T follicular helper cell (primary cell): ENCODE results near the gene TSPAN4.

Experiments
- DNase-seq: peaks from one replicate; pipeline ENCODE4 v3.0.0-alpha.2; 2020; ENCODE audit warnings: low read depth

Gene TSPAN4

DNA sequence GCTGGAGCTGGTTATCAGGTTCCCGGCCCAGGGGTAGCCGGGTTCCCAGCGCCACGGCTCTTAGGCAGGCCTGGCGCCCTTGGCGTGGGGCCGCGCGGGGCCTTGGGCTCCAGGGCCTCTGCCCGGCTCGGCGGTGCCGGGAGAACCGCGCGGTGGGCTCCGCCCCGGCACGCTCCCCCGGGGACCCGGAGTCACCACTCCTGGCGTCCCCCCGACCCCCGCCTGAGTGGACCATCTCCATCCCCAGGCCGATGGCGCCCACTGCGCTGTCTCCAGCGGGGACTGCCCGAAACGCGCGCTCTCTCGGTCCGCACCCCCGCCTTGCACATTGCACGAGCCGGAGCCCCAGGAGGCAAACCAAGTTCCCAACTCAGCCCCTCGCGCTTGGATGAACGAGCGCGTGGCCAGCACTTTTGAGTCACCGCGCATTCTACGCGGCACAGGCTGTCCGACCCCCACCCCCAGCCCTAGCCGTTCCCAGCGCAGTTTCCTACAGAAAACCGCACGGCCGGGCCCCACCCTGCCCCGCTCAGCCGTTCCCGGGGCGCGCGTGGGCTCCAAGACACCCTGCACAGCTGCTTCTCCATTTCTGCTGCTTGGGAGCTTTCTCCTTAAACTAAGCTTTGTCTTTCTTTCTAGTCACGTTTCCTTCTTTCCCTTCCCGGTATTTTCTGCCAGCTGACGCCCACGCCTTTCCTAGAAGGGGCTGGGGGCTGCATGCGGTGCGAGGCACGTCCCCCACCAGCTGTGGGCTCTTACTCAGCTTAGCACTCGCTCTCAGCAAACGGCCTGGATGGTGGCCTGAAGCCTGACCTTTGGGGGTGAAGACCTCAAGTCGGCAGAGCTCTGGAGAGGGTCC, 68.6 kb downstream of the TSPAN4 start:
- DNase-seq, result no peak

DNA sequence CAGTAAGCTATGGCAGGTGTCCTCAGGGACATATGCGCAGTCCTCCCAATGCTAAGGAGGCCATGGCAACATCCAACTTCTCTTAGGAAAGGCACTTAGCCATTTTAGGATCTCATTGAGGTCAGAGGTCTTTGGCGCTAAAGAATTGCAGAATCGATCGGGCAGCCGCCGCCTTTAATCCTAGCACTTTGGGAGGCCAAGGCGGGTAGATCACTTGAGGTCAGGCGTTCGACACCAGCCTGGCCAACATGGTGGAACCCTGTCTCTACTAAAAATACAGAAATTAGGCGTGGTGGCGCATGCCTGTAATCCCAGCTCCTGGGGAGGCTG, 69.2 kb downstream of the TSPAN4 start:
- no peak for DNase-seq

DNA sequence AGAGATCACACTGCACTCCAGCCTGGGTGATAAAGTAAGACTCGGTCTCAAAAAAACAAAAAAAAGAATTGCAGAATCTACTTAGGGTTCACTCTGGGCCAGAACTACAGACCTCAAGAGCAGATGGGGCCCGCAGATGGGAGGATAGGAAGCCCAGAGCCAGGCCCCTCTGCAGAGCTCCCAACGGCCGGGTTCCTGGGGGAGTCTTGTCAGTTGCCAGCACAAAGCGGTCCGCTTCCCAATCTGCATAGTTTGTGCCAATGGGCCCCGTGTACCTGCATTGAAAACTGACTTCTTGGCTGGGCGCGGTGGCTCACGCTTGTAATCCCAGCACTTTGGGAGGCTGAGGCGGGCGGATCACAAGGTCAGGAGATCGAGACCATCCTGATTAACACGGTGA, 69.6 kb downstream of the TSPAN4 start:
- DNase-seq, result no peak

DNA sequence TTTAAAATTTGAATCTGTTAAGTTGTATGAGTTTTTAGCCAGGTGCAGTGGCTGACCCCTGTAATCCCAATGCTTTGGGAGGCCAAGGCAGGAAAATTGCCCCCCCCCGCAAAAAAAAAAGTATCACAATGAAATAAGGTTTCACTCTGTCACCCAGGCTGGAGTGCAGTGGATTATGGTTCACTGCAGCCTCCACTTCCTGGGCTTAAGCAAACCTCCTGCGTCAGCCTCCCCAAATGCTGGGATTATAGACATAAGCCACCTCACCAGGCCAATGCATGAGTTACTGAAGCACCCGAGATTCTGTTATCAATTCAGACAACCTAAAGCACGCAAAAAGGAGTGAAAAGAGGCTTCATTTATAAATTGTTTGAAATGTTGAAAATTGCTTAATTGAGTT, 70.4 kb downstream of the TSPAN4 start:
- DNase-seq, result no peak

DNA sequence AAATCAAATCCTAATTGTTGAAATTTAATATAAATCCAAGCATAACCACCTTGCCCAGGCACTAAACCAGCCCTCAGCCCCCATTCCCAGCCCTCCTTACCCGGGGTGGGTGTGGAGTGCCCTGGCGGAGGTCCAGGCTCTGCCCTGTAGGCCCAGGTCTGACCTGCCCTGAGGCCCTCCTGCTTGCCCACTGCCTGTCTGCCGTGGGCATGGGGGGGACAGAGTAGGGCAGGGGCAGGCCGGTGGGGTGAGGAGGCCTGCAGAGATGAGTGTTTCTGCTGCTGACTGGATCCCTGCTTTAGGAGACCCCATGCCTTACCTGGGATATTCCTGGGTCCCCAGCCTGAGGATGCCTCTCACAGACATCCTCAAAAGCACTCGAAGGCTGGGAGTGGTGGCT, 71.6 kb downstream of the TSPAN4 start:
- DNase-seq, result no peak

DNA sequence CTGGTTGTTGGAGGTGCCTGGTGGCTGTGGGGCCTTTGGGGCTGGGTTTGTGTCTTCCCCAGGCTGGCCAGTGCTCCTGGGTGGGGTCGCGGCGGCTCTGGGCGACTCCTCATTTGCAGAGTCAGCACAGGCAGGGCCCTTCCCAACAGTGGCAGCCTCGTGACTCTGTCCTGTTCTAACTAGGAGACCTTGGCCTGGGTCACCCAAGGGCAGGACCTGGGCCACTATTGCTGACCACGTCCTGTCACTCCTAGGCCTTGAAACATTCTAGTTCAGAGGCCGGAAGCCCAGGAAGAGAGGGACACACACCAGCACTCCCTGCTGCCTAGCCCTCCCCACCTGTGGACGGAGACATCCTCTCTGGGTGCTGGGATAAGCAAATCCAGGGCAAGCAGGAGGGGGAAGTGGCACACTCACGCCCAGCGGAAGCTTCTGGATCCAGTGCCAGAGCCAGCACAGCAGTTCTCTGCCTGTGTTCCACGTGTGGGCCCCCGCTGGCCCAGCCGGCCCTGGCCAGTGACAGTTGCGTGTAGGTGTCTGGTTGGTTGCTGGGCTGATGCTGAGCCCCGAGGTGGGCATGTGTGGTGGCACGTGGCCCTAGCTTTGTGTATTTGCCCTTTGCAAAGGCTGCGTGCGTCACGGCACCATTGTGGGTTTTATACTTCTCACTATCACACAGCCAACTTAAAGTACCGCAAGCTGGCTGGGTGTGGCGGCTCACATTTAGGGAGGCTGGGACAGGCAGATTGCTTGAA, 72.3 kb downstream of the TSPAN4 start:
- DNase-seq, result no peak
